Glutamatergic neuron (in vitro differentiated cells): ENCODE measurements around the gene TFAP2E. TPM values are rescaled to one million over a fixed set of nuclear protein-coding genes. Genes with fewer than 3 reads are reported as not detected.

Experiments
- DNase-seq: peaks from one replicate; pipeline ENCODE4 v3.0.0; 2022
- H3K27ac Mint-ChIP-seq: one replicate; pipeline ENCODE4 v1.8.0; 2020; ENCODE audit warnings: mild to moderate bottlenecking, mixed read lengths, inconsistent platforms; ENCODE audit not compliant: unreplicated experiment
- H3K27me3 Mint-ChIP-seq: one replicate; pipeline ENCODE4 v1.8.0; 2020; ENCODE audit warnings: mild to moderate bottlenecking, moderate library complexity, mixed read lengths, inconsistent platforms; ENCODE audit not compliant: unreplicated experiment
- H3K36me3 Mint-ChIP-seq: one replicate; pipeline ENCODE4 v1.8.0; 2020; ENCODE audit warnings: mild to moderate bottlenecking, mixed read lengths, inconsistent platforms; ENCODE audit not compliant: unreplicated experiment
- H3K4me1 Mint-ChIP-seq: one replicate; pipeline ENCODE4 v1.8.0; 2020; ENCODE audit warnings: mild to moderate bottlenecking, low read depth, mixed read lengths, inconsistent platforms; ENCODE audit not compliant: unreplicated experiment
- H3K4me3 Mint-ChIP-seq: one replicate; pipeline ENCODE4 v1.8.0; 2020; ENCODE audit warnings: mild to moderate bottlenecking, mixed read lengths, inconsistent platforms; ENCODE audit not compliant: unreplicated experiment
- H3K9me3 Mint-ChIP-seq: one replicate; pipeline ENCODE4 v1.8.0; 2020; ENCODE audit warnings: mild to moderate bottlenecking, moderate library complexity, mixed read lengths, inconsistent platforms; ENCODE audit not compliant: unreplicated experiment
- CTCF ChIP-seq: fragments of 200-600 bp; sonication (generic); IDR thresholded peaks from one replicate; pipeline ENCODE4 v1.5.0; 2021; ENCODE audit not compliant: partially characterized antibody, unreplicated experiment
- total RNA-seq: library from RNA; stranded (reverse); fragmentation: NEBNext Ultra II Directional; extraction: Animal tissue kit (Norgen Biotek cat#: 25700); gene quantifications from one replicate; pipeline ENCODE4 v1.2.1, GENCODE V29; 2021; ENCODE audit not compliant: unreplicated experiment

Gene TFAP2E
- total RNA-seq, 1 donor from 2014 or later, result 1.1 TPM

- H3K4me3 Mint-ChIP-seq, result peak overlapping the region; percentile 58
- peak overlapping the region; percentile 50 for H3K27ac Mint-ChIP-seq
- peaks cover 14% of the 10 kb centered on the region for H3K9me3 Mint-ChIP-seq
- H3K27me3 Mint-ChIP-seq, result peaks cover 24% of the 10 kb centered on the region
- H3K36me3 Mint-ChIP-seq, result no peaks in the 10 kb centered on the region
- peaks cover 51% of the 10 kb centered on the region for H3K4me1 Mint-ChIP-seq
- DNase-seq, result peak; percentile 87
- TF ChIP-seq CTCF, result peak; percentile 82
These were observed 8.9 kb upstream of the TFAP2E start for GRCh38 chr1:35564037-35564883.

GRCh38 chr1:35564884-35565741 is 8.0 kb upstream of the TFAP2E start:
- DNase-seq, result no peak
- Mint-ChIP-seq H3K27me3 (peaks cover 19% of the 10 kb centered on the region), H3K9me3 (peaks cover 12% of the 10 kb centered on the region), H3K4me1 (peaks cover 43% of the 10 kb centered on the region), H3K36me3 (no peaks in the 10 kb centered on the region), H3K27ac (peak overlapping the region; percentile 28), H3K4me3 (peak overlapping the region; percentile 58)
- peak; percentile 43 for TF ChIP-seq CTCF

GRCh38 chr1:35565742-35566133 is 7.4 kb upstream of the TFAP2E start:
- TF ChIP-seq CTCF, result no peak
- Mint-ChIP-seq H3K27ac (no peak overlapping the region), H3K9me3 (peaks cover 12% of the 10 kb centered on the region), H3K27me3 (peaks cover 19% of the 10 kb centered on the region), H3K4me1 (peaks cover 40% of the 10 kb centered on the region), H3K36me3 (no peaks in the 10 kb centered on the region), H3K4me3 (no peak overlapping the region)
- DNase-seq, result no peak

GRCh38 chr1:35567947-35568558 is 5.1 kb upstream of the TFAP2E start:
- H3K36me3 Mint-ChIP-seq, result no peaks in the 10 kb centered on the region

More at GRCh38 chr1:35567947-35568558, 5.1 kb upstream of the TFAP2E start:
- no peak for DNase-seq
- Mint-ChIP-seq H3K4me1 (peaks cover 28% of the 10 kb centered on the region), H3K27me3 (peaks cover 21% of the 10 kb centered on the region), H3K9me3 (peaks cover 6% of the 10 kb centered on the region), H3K4me3 (no peak overlapping the region), H3K27ac (peak overlapping the region; percentile 19)
- no peak for TF ChIP-seq CTCF
